Chondrocyte (in vitro differentiated cells): Measurements from ENCODE around the gene SLC31A2. TPM values are rescaled to one million over a fixed set of nuclear protein-coding genes. Genes with fewer than 3 reads are reported as not detected.

Experiments
- DNase-seq: peaks from one replicate; pipeline ENCODE4 v3.0.0; 2021; ENCODE audit warnings: mixed read lengths, low spot score
- H3K27ac Mint-ChIP-seq: one replicate; pipeline ENCODE4 v1.8.0; 2021; ENCODE audit warnings: mild to moderate bottlenecking, moderate library complexity, mixed read lengths; ENCODE audit not compliant: unreplicated experiment
- H3K27me3 Mint-ChIP-seq: 2 replicates; pipeline ENCODE4 v1.8.0; 2021; ENCODE audit warnings: low read depth, mixed read lengths
- H3K36me3 Mint-ChIP-seq: 2 replicates; pipeline ENCODE4 v1.8.0; 2021; ENCODE audit warnings: low read depth, mixed read lengths
- H3K4me1 Mint-ChIP-seq: 2 replicates; pipeline ENCODE4 v1.8.0; 2021; ENCODE audit warnings: low read depth, mild to moderate bottlenecking, mixed read lengths
- H3K4me3 Mint-ChIP-seq: one replicate; pipeline ENCODE4 v1.8.0; 2021; ENCODE audit warnings: mild to moderate bottlenecking, moderate library complexity, mixed read lengths; ENCODE audit not compliant: unreplicated experiment
- H3K9me3 Mint-ChIP-seq: 2 replicates; pipeline ENCODE4 v1.8.0; 2021; ENCODE audit warnings: low read depth, mixed read lengths
- CTCF ChIP-seq: fragments of 200-600 bp; sonication (generic); IDR thresholded peaks from 2 replicates; pipeline ENCODE4 v1.5.0; 2021; ENCODE audit warnings: antibody characterized with exemption, mild to moderate bottlenecking, moderate library complexity
- total RNA-seq: library from RNA; stranded (reverse); gene quantifications from 3 replicates; pipeline ENCODE4 v1.2.1, GENCODE V29; 2021

Gene SLC31A2
- total RNA-seq, 1 donor from 2014 or later, result 5.8 TPM

- no peak for DNase-seq
- H3K9me3 Mint-ChIP-seq, result no peaks in the 10 kb centered on the region
- H3K27ac Mint-ChIP-seq, result peak overlapping the region; percentile 51
- H3K4me1 Mint-ChIP-seq, result peaks cover 18% of the 10 kb centered on the region
- H3K36me3 Mint-ChIP-seq, result peaks cover 28% of the 10 kb centered on the region
- TF ChIP-seq CTCF, result no peak
- H3K27me3 Mint-ChIP-seq, result no peaks in the 10 kb centered on the region
- H3K4me3 Mint-ChIP-seq, result no peak overlapping the region
Measured at GRCh38 chr9:113160571-113160970, 9.8 kb downstream of the SLC31A2 start.

GRCh38 chr9:113163001-113163400 is 12.2 kb downstream of the SLC31A2 start:
- H3K27me3 Mint-ChIP-seq, result no peaks in the 10 kb centered on the region
- no peak overlapping the region for H3K27ac Mint-ChIP-seq
- no peaks in the 10 kb centered on the region for H3K9me3 Mint-ChIP-seq
- peaks cover 18% of the 10 kb centered on the region for H3K4me1 Mint-ChIP-seq
- peaks cover 46% of the 10 kb centered on the region for H3K36me3 Mint-ChIP-seq
- TF ChIP-seq CTCF, result no peak
- DNase-seq, result no peak
- H3K4me3 Mint-ChIP-seq, result no peak overlapping the region

DNA sequence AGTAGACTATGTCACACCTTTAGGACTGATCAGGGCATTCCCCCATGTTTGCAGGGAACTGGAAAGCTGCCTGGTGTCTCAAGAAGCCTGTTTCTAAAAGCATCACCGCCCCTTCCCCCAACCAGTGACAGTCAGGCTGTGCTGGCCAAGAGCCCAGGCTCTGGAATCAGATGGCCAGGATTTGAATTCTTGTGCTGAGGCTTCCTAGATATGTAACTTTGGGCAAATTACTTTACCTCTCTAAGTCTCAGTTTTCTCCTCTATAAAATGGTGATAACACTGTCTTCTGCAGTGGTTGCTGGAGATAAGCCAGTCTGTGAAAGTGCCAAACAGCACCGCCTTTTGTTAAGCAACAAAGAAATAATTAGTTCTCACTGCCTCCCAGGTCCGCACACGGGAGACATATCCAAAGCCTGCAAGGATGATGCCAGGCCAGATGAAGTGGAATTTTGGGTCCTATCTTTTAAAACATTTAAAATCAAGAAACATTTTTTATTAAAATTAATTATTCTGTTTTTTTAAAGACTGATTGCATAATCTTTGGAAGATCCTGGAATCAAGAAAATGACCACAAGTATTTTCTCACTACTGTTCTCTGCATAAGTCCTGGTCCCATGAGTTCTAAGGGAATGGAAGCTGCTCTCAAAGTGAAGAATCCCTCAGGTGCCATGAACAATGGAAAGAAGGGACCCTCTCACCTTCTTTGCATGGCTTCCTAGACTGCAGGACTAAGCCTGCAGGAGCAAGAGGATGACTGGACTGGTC is 13.9 kb downstream of the SLC31A2 start:
- H3K4me3 Mint-ChIP-seq, result no peak overlapping the region
- H3K4me1 Mint-ChIP-seq, result peaks cover 18% of the 10 kb centered on the region
- no peak for DNase-seq
- H3K36me3 Mint-ChIP-seq, result peaks cover 47% of the 10 kb centered on the region
- H3K27me3 Mint-ChIP-seq, result no peaks in the 10 kb centered on the region
- H3K27ac Mint-ChIP-seq, result peak overlapping the region; percentile 68
- no peaks in the 10 kb centered on the region for H3K9me3 Mint-ChIP-seq
- TF ChIP-seq CTCF, result no peak

DNA sequence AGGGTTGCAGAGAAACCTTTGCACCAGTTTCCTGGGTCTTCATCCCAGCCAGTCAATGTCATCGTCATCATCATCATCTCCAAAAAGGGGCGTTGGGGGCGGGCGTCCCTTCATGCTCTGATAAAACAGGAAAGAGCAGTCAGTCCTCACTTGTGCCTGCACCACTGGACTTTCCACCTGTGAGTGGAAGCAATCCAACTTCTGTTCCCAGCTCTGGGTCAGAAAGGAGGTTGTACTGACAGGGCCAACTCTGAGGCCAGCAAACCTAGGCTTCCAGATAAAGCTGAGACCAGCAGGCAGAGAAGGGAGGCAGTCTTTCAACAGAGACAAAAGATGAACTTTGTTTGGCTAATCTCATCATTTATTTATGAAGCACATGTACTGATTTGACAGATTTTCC is 15.2 kb downstream of the SLC31A2 start:
- TF ChIP-seq CTCF, result no peak
- Mint-ChIP-seq H3K27ac (no peak overlapping the region), H3K4me1 (peaks cover 14% of the 10 kb centered on the region), H3K27me3 (no peaks in the 10 kb centered on the region), H3K4me3 (no peak overlapping the region), H3K36me3 (peaks cover 52% of the 10 kb centered on the region), H3K9me3 (no peaks in the 10 kb centered on the region)
- DNase-seq, result no peak

GRCh38 chr9:113168809-113169208 is 18.0 kb downstream of the SLC31A2 start:
- no peak for DNase-seq
- TF ChIP-seq CTCF, result no peak
- Mint-ChIP-seq H3K27ac (no peak overlapping the region), H3K4me1 (peaks cover 9% of the 10 kb centered on the region), H3K9me3 (peaks cover 4% of the 10 kb centered on the region), H3K4me3 (no peak overlapping the region), H3K36me3 (peaks cover 57% of the 10 kb centered on the region), H3K27me3 (no peaks in the 10 kb centered on the region)
